ENCODE measurements around the gene ASCC3.

DNA sequence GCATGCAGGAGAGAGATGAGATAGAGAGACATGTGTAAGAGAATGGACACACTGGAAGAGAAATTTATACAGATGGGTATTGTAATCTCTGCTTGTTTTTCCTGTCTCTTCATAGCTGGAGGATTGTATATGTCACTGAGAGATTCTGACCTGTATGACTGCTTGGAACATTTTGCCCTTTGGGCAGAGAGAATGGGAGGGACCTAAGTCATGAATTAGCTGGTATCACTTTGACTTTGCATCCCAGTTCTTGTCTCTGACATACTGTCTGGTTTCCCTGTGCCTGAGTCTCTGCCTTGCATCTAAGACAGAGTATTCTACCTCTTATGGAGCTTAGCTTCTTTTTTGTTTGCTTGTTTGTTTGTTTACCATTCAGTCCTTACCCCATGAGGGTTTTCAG, 37.0 kb upstream of the ASCC3 start:
- TF ChIP-seq CTCF (IDR thresholded peaks at IDR 0.05) (no peak), POLR2A (IDR thresholded peaks at IDR 0.05) (no peak)

Data from lower leg skin (tissue), 3 donors.